Omental fat pad (tissue), 4 donors: ENCODE measurements around the gene CETN1. TPM values are rescaled to one million over a fixed set of nuclear protein-coding genes. Genes with fewer than 3 reads are reported as not detected.

Source experiments
- ATAC-seq: fragments of 150-250 bp; one replicate; pipeline ENCODE4 v1.9.1; 2016; ENCODE audit warnings: mild to moderate bottlenecking, moderate library complexity; ENCODE audit not compliant: low FRiP score
- DNase-seq: peaks from one replicate; pipeline ENCODE4 v3.0.0-alpha.2; 2019; ENCODE audit warnings: low spot score
- total RNA-seq, 4 donors: library from RNA; depleted of rRNA; stranded (reverse); fragments of >200 nt; gene quantifications; one replicate each; pipeline ENCODE4 v1.1.0, GENCODE V29; 2016
- TF ChIP-seq, protein P1 (sequence below), 3 donors: fragments of 450-650 bp; IDR thresholded peaks; one replicate each; pipeline ENCODE4 v1.5.1; 2016 to 2017; ENCODE audit warnings: antibody characterized with exemption in 3 of 3, mild to moderate bottlenecking in 3 of 3, moderate library complexity in 2 of 3

Gene CETN1
- total RNA-seq, 4 donors from 2014 or later = not detected

DNA sequence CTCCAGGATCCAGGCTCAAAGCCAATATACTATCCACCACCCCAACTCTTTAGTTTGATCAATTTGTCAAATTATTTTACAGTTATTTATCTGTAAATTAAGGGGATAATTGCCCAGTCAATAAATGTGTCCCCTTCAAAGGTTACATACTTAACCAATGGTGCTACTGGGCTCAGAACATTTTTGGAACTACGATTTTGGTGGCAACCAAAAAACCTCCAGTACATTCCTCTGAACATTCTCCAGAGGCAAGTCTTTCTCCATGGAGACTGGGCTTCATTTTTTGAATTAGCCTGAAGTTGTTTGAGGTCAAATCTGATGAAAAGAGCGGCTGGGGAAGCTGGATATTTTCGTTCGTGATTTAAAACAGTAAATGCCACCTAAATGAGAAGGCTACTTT is 14.9 kb downstream of the CETN1 start:
- no peak for DNase-seq
- TF ChIP-seq, protein P1, sequence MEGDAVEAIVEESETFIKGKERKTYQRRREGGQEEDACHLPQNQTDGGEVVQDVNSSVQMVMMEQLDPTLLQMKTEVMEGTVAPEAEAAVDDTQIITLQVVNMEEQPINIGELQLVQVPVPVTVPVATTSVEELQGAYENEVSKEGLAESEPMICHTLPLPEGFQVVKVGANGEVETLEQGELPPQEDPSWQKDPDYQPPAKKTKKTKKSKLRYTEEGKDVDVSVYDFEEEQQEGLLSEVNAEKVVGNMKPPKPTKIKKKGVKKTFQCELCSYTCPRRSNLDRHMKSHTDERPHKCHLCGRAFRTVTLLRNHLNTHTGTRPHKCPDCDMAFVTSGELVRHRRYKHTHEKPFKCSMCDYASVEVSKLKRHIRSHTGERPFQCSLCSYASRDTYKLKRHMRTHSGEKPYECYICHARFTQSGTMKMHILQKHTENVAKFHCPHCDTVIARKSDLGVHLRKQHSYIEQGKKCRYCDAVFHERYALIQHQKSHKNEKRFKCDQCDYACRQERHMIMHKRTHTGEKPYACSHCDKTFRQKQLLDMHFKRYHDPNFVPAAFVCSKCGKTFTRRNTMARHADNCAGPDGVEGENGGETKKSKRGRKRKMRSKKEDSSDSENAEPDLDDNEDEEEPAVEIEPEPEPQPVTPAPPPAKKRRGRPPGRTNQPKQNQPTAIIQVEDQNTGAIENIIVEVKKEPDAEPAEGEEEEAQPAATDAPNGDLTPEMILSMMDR (IDR thresholded peaks at IDR 0.05) = no peak
- no peak for ATAC-seq

DNA sequence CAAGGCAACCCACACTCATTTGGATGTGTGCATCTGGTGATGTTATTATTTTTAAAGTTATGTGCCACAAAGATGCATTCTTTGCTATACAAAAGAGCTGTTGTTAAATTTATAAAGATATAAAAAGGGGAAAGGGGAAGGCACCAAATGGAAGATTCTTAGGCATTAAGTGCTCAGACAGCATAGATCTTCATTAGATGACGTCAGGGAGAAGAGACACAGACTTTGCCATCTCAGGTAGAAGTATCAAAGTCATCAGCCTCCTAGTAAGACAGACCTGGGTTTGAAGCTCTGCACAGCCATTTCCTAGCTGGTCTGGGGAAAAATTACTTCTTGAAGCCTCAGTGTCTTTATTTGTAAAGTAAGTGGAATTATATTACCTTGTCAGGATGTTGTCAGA is 15.4 kb downstream of the CETN1 start:
- DNase-seq = no peak
- no peak for ATAC-seq
- TF ChIP-seq, protein P1 (IDR thresholded peaks at IDR 0.05) = no peak

DNA sequence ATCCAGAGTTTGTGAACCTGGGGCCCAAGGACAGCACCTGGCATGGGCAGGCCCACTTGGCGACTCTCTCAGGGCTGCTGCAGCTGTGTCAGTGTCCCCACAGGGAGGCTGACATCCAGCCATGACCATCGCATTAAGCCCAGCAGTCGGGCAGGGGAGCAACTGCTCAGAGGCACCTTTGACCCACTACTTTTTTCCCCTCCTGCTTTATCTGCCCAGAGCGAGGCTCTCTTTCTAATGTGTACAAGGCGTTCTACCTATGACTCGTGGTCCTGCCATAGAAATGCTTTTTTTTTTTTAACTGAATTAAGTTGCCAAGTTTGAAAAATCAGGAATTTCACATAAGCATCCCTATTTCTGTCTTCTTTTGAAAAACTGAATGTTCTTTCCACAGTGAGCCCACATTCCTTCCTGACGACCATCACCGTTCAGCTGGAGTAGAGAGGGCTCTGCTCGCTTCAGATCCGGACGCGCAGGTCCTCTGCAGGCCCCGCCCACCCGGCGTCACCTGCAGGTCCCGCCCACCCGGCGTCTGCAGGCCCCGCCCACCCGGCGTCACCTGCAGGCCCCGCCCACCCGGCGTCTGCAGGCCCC is 16.2 kb downstream of the CETN1 start:
- DNase-seq = peak; percentile 29
- TF ChIP-seq, protein P1 (IDR thresholded peaks at IDR 0.05) = no peak
- ATAC-seq = peak; percentile 70

DNA sequence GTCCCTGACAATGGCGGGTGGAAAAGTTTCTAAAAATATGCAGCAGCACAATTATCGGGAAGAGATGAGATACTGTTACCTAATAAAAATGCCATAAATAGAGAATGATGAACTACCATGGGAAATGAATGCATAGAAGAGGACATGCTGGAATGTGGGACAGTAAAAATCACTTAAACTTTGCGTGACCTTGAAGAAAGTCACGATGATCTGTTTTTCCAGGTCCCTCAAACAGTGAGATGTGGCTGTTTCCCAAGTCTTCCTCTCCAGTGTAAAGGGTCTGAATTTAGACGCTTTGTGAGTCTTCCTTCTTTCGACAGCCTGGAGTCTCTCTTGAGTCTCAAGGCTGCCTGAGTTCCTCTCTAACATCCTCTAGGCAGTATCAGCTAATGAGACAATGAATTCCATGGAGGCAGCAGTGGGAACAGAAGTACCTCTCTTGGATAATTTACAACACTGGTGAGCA is 18.0 kb downstream of the CETN1 start:
- DNase-seq (no peak), ATAC-seq (no peak)
- TF ChIP-seq, protein P1 (IDR thresholded peaks at IDR 0.05) = no peak

DNA sequence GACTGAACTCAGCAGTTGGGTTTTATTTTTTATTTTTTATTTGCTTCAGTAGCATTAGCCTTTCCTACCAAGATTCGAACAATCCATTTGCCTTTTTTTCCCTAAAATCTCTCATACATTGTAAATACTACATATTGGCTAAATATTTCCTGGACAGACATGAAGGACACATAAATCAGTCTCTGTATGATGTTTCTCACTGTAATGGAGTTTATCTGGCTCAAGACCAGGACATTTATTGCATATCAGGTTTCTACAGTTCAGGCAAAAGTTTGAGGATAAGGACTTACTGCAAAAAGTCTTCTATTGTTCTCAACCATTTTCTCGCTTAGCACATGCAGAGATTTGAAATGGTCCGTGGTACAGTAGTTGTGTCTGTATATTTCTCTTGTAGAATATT is 19.9 kb downstream of the CETN1 start:
- ATAC-seq (no peak), DNase-seq (no peak)
- TF ChIP-seq, protein P1 (IDR thresholded peaks at IDR 0.05) = no peak

DNA sequence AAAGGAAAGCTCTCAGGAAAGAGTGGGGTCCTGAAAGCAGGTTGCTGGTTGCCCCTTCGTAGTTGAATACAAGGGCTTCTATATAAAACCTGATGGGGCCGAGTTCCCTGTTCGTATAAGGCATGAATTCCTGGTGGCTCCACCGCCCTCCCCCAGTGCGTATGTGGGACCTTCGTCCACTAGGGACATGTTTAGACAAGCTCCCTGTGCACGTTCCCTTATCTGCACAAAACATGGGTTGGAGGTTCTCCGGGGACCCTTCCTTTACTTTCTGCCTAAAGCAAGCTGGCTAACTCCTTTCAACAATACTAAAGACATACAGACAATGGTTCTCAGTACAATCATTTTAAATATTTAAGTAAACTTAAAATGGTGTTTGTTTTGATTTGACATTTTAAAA is 24.6 kb downstream of the CETN1 start:
- TF ChIP-seq, protein P1 (IDR thresholded peaks at IDR 0.05) = no peak
- no peak for ATAC-seq
- DNase-seq = no peak

DNA sequence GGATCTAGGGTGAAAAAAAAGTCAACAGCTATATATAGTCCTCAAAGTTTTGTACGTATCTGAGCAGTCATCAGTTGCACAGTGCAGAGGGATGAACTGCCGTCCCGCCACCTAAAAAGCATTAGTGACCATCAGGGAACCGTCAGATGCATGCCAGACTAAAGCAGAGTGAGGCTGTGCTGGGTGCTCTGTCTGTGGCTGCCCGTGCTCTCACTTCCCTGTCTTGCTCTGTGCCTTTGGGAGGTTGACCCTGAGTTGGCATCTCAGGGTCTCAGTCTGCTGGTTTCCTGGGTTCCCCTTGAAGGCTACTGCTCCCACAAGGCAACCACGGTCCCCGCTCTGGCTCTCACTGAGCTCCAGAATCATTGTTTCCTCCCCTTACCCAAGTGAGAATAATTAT is 27.8 kb downstream of the CETN1 start:
- DNase-seq = no peak
- no peak for ATAC-seq
- TF ChIP-seq, protein P1 (IDR thresholded peaks at IDR 0.05) = no peak
